ENCODE data around the gene ARHGEF3. TPM values are rescaled to one million over a fixed set of nuclear protein-coding genes. Genes with fewer than 3 reads are reported as not detected.

ARHGEF3 gene
- total and polyA plus RNA-seq, 2 donors (not counting 3 experiments of a cell fraction or from before 2014, with no cell fraction given): 6.7 to 16.3 TPM

DNA sequence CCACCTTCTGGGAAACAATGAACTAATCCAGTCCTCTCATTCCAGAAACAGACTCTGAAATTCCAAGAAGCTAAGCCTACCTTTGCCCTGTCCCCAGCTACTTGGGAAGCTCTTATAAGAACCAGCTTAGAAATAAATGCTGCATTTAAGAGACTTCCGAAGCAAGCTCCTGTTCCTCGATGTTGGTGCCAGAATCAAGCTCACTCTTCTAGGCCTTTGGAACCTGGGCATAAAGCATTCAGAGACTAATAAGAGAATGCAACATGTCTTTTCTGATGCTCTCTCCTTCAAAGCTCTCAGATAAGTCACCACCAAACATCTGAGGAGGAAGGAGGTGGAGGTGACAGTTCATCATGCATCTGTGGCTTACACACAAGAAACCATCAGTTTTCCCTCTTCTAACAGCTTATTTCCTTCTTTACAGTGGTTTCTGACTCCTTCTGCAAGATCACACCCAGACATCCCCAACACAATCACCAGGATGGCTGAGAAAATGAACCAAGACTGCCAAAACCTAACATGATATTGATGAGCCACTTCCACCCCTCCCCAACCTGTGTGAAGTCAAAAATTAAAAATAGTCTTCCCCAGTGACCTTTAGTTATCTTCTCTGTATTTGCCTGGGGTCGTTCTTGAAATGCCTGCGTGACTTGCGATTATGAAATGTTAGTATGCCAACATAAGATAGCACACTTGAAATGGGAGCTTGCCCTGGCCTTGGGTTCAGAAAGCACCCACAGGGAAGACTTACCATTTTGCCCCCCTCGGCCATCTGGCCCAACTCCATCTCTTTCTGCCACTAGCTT, 11.5 kb downstream of the ARHGEF3 start:
- H3K4me2 ChIP-seq (ENCODE audit: insufficient read depth, low read length): no peak overlapping the region
- POLR2A ChIA-PET: no interaction called here
- H3K4me1 ChIP-seq (ENCODE audit: control insufficient read depth, extremely low read depth, insufficient read depth, low read length): peaks cover 4% of the 10 kb centered on the region
- BruUV-seq (replicated peaks): no TSS peak
- H3K27ac ChIP-seq (ENCODE audit: insufficient read depth, low read depth, low read length): no peak overlapping the region
- H3K4me3 ChIP-seq (replicated peaks in 1 of 3; ENCODE audit: insufficient read depth in 1 of 3, low read depth in 1 of 3, low read length in 3 of 3): no peak overlapping the region
- dilution Hi-C loops (cut with MboI; ENCODE audit: extremely low pct_ligation_motif_present, low sequenced_read_pairs): no loop called here
- no peaks in the 10 kb centered on the region for H4K20me1 ChIP-seq (replicated peaks; ENCODE audit: control insufficient read depth, extremely low read depth, insufficient read depth, low read length)
- H3K9me3 ChIP-seq (replicated peaks; ENCODE audit: control insufficient read depth, insufficient read depth, low read length): no peaks in the 10 kb centered on the region
- no peaks in the 10 kb centered on the region for H3K36me3 ChIP-seq (ENCODE audit: control insufficient read depth in 2 of 2, extremely low read depth in 1 of 2, insufficient read depth in 2 of 2, low read length in 2 of 2)
- H3K79me2 ChIP-seq (ENCODE audit: control insufficient read depth, insufficient read depth, low read length): no peaks in the 10 kb centered on the region
- no peaks in the 10 kb centered on the region for H3K27me3 ChIP-seq (ENCODE audit: control insufficient read depth in 2 of 2, insufficient read depth in 2 of 2, low read length in 2 of 2)
- no peak overlapping the region for H3K9ac ChIP-seq (replicated peaks; ENCODE audit: extremely low read depth, insufficient read depth, low read length)
- no peak for TF ChIP-seq FOS (IDR thresholded peaks at IDR 0.05; ENCODE audit: borderline replicate concordance, insufficient read depth, low read length)
- no peak for TF ChIP-seq GATA2 (IDR thresholded peaks at IDR 0.05; ENCODE audit: insufficient read depth, insufficient read length, low read depth, low read length)
- no peak for TF ChIP-seq MYC (IDR thresholded peaks at IDR 0.05; ENCODE audit: low read depth, low read length)
- TF ChIP-seq, protein P1, sequence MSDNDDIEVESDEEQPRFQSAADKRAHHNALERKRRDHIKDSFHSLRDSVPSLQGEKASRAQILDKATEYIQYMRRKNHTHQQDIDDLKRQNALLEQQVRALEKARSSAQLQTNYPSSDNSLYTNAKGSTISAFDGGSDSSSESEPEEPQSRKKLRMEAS (IDR thresholded peaks at IDR 0.05; ENCODE audit: insufficient read depth, insufficient read length): no peak
- TF ChIP-seq POLR2A (IDR thresholded peaks at IDR 0.05; ENCODE audit: low read depth, low read length): no peak
- no peak for TF ChIP-seq JUN (IDR thresholded peaks at IDR 0.05; ENCODE audit: borderline replicate concordance, insufficient read depth, insufficient read length, low read depth)
- no peak for TF ChIP-seq EZH2 (IDR thresholded peaks at IDR 0.05; ENCODE audit: borderline replicate concordance, low read depth, low read length, severe bottlenecking)
- no peak for TF ChIP-seq POLR2AphosphoS5 (IDR thresholded peaks at IDR 0.05; ENCODE audit: insufficient read depth, low read depth, low read length)
- TF ChIP-seq, protein P2, sequence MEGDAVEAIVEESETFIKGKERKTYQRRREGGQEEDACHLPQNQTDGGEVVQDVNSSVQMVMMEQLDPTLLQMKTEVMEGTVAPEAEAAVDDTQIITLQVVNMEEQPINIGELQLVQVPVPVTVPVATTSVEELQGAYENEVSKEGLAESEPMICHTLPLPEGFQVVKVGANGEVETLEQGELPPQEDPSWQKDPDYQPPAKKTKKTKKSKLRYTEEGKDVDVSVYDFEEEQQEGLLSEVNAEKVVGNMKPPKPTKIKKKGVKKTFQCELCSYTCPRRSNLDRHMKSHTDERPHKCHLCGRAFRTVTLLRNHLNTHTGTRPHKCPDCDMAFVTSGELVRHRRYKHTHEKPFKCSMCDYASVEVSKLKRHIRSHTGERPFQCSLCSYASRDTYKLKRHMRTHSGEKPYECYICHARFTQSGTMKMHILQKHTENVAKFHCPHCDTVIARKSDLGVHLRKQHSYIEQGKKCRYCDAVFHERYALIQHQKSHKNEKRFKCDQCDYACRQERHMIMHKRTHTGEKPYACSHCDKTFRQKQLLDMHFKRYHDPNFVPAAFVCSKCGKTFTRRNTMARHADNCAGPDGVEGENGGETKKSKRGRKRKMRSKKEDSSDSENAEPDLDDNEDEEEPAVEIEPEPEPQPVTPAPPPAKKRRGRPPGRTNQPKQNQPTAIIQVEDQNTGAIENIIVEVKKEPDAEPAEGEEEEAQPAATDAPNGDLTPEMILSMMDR (IDR thresholded peaks at IDR 0.05; ENCODE audit: extremely low read depth in 1 of 2, insufficient read depth in 1 of 2, low read depth in 1 of 2, low read length in 2 of 2): no peak
- no peak overlapping the region for H2AFZ ChIP-seq (ENCODE audit: low read depth, low read length)
- CTCF ChIA-PET: interaction anchor here (0.9 to 3.2 kb wide), 4 partner anchors 10 to 198 kb away, joined by 3 to 61 read pairs (median 8); partner anchors contain the start of gene ARHGEF3
- H3K9me1 ChIP-seq (replicated peaks; ENCODE audit: control insufficient read depth, extremely low read depth, insufficient read depth, low read length): no peaks in the 10 kb centered on the region
- FAIRE-seq (peak; percentile 33), DNase-seq (ENCODE audit: low read depth, low spot score) (no peak)
- intact Hi-C loops (cut with micrococcal nuclease): no loop called here

All from endothelial cell of umbilical vein (primary cell).